Upper lobe of left lung (tissue), 4 donors: ENCODE results near the gene RCSD1.
A peak's percentile ranks its signal among the peaks of the same experiment; 100 is the strongest.

Experiments used
- EP300 ChIP-seq, 4 donors: sonication (generic); formaldehyde crosslinking; IDR thresholded peaks; one replicate each; pipeline ENCODE4 v1.5.1; 2017; ENCODE audit warnings: antibody characterized with exemption in 4 of 4, control low read depth in 2 of 4
- POLR2A ChIP-seq, 4 donors: fragments of 450-650 bp; IDR thresholded peaks; one replicate each; pipeline ENCODE4 v1.5.1; 2016 to 2017; ENCODE audit warnings: antibody characterized with exemption in 4 of 4, mild to moderate bottlenecking in 2 of 4
- TF ChIP-seq, protein P1 (sequence below), 6 experiments: fragments of 450-650 bp in 4 of 6; fragments of 200-600 bp in 2 of 6; sonication (generic) in 2 of 6; IDR thresholded peaks; one replicate each; pipeline ENCODE4 v1.5.1; 2016 to 2019; ENCODE audit warnings: antibody characterized with exemption in 6 of 6

DNA sequence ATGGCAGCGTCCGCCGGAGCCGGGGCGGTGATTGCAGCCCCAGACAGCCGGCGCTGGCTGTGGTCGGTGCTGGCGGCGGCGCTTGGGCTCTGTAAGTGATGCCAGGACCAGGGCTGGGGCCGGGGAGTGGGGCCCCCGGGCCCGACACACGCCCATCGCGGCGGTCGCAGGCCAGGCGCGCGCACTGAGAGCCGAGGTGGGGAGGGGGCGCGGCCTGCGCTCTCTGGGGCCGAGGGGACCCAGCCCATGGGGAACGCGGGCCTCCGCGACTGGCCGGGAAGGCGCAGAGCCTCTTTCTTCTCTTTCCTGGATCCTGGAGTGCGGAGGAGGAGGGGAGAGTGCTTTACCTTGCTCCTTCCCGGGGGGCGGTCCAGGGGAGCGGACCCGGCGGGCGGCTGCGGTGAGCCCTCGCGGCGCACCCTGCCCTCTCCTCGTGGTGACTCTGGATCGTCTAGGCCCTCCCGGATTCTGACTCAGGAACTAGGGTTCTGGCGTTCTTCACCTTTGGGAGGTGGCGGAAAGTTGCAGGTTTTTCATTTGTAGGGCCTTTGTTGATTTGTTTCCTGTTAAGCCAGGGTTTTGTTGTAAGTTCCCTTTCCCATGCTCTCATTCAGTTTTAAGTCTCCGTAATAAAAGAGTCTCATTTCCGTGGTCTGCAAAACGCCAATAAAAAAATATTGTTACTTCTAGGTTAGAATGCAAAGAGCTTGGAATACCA, 92.3 kb downstream of the RCSD1 start:
- TF ChIP-seq, protein P1, sequence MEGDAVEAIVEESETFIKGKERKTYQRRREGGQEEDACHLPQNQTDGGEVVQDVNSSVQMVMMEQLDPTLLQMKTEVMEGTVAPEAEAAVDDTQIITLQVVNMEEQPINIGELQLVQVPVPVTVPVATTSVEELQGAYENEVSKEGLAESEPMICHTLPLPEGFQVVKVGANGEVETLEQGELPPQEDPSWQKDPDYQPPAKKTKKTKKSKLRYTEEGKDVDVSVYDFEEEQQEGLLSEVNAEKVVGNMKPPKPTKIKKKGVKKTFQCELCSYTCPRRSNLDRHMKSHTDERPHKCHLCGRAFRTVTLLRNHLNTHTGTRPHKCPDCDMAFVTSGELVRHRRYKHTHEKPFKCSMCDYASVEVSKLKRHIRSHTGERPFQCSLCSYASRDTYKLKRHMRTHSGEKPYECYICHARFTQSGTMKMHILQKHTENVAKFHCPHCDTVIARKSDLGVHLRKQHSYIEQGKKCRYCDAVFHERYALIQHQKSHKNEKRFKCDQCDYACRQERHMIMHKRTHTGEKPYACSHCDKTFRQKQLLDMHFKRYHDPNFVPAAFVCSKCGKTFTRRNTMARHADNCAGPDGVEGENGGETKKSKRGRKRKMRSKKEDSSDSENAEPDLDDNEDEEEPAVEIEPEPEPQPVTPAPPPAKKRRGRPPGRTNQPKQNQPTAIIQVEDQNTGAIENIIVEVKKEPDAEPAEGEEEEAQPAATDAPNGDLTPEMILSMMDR (IDR thresholded peaks at IDR 0.05): no peak
- TF ChIP-seq EP300 (IDR thresholded peaks at IDR 0.05) (no peak), POLR2A (IDR thresholded peaks at IDR 0.05) (peak in 1 of 4 donors; percentile 2)
